Ovary (tissue), 9 donors: ENCODE data around the gene GRID1. TPM values are rescaled to one million over a fixed set of nuclear protein-coding genes. Genes with fewer than 3 reads are reported as not detected.

Source experiments
- DNase-seq, 5 donors: peaks; one replicate each; pipeline ENCODE4 v3.0.0-alpha.2; 2019 to 2020
- H3K27ac ChIP-seq, 2 donors: fragments of 200-600 bp; one replicate each; pipeline versions ENCODE4 v1.5.1 to v1.8.0; 2019 to 2022
- H3K27me3 ChIP-seq: fragments of 200-600 bp; one replicate; pipeline ENCODE4 v1.8.0; 2022
- H3K36me3 ChIP-seq: fragments of 200-600 bp; sonication (generic); one replicate; pipeline ENCODE4 v1.5.1; 2019
- H3K4me1 ChIP-seq: one replicate; pipeline ENCODE4 v1.8.1; 2013; ENCODE audit warnings: mild to moderate bottlenecking, moderate library complexity; ENCODE audit not compliant: insufficient read depth
- H3K4me3 ChIP-seq: fragments of 200-600 bp; sonication (generic); one replicate; pipeline ENCODE4 v1.5.1; 2017
- H3K9me3 ChIP-seq, 2 donors: fragments of 200-600 bp in 1 of 2; sonication (generic) in 1 of 2; one replicate each; pipeline versions ENCODE4 v1.5.1 to v1.8.1; 2013 to 2019; ENCODE audit warnings: mild to moderate bottlenecking in 1 of 2, moderate library complexity in 1 of 2
- EP300 ChIP-seq: sonication (generic); formaldehyde crosslinking; IDR thresholded peaks from one replicate; pipeline ENCODE4 v1.6.1; 2017; ENCODE audit warnings: antibody characterized with exemption
- POLR2A ChIP-seq: fragments of 450-650 bp; IDR thresholded peaks from one replicate; pipeline ENCODE4 v1.6.1; 2017; ENCODE audit warnings: antibody characterized with exemption, mild to moderate bottlenecking, moderate library complexity
- WGBS, 3 donors: extraction: QIAGEN DNeasy Blood & Tissue Kit in 1 of 3; methylation state at CpG; one replicate each; pipeline versions ENCODE4 v1.1.5 to v1.1.7; 2013 to 2017; 5-methylcytosine and 5-hydroxymethylcytosine counted together
- intact Hi-C, 4 donors: fragments of 100-400 bp; cut with DNase I; formaldehyde crosslinking; loops; one replicate each; pipeline versions ENCODE4 v1.11.0 to v1.15.1; 2022 to 2023
- polyA plus RNA-seq, 2 donors: library from polyadenylated mRNA; stranded (reverse); fragments of 200-250 nt in 1 of 2; fragments of 350-450 nt in 1 of 2; fragmentation: Illumina TruSeq in 1 of 2; extraction: RNeasy Lipid Tissue Mini Kit (QIAGEN cat#74804) in 1 of 2; gene quantifications; one replicate each; pipeline ENCODE4 v1.2.3, GENCODE V29; 2013 to 2014
- total RNA-seq, 7 donors: library from RNA; depleted of rRNA in 2 of 7; stranded (reverse); fragments of >200 nt in 2 of 7; fragmentation: NEBNext Ultra II Directional in 3 of 7; extraction: Animal tissue kit (Norgen Biotek cat#: 25700) in 3 of 7; gene quantifications; one replicate each; pipeline versions ENCODE4 v1.1.0 to v1.2.4, GENCODE V29; 2016 to 2023
- TF ChIP-seq, protein P1 (sequence below), 3 donors: fragments of 450-650 bp in 2 of 3; fragments of 200-600 bp in 1 of 3; IDR thresholded peaks; one replicate each; pipeline versions ENCODE4 v1.5.1 to v1.8.0; 2016 to 2022; ENCODE audit warnings: antibody characterized with exemption in 3 of 3, mild to moderate bottlenecking in 1 of 3
- donor health status: DM: no; HTN: no; CAD: no; lungs with moderate emphysema.
- donor health status: DM: no; HTN: no; CAD: no.
- donor health status: Bipolar disorder and iron deficiency.
- donor health status: DM: yes; HTN: yes; CAD: no.
- donor health status: DM: no; HTN: no; CAD: no.
- donor health status: DM: yes; HTN: yes; CAD: no.

Gene GRID1
- total and polyA plus RNA-seq, 9 donors = 0.57 to 6.2 (median 1.8) TPM

DNA sequence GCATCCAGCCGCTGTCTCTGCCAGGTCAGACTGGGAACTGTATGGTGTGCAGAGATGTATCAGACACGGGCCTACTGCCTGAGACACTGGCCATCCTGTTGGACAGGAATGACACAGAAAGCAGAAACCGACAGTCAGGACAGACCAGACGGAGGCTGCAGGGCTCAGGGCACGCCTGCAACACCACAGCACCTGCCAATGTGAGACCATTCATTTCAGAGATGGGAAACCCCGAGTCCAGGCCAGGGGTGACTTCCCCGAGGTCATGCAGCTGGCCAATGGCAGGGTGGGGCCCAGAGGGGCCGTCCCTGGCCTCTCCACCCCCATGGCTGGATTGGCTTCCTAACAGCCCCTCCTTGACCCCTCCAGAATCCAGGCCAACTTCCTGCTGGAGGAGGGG, 34.7 kb downstream of the GRID1 start:
- WGBS, 3 donors = 49 to 79% (median 73%) methylated on average over 7 to 8 of the region's 8 CpGs
- TF ChIP-seq POLR2A (no peak), EP300 (no peak)
- TF ChIP-seq, protein P1, sequence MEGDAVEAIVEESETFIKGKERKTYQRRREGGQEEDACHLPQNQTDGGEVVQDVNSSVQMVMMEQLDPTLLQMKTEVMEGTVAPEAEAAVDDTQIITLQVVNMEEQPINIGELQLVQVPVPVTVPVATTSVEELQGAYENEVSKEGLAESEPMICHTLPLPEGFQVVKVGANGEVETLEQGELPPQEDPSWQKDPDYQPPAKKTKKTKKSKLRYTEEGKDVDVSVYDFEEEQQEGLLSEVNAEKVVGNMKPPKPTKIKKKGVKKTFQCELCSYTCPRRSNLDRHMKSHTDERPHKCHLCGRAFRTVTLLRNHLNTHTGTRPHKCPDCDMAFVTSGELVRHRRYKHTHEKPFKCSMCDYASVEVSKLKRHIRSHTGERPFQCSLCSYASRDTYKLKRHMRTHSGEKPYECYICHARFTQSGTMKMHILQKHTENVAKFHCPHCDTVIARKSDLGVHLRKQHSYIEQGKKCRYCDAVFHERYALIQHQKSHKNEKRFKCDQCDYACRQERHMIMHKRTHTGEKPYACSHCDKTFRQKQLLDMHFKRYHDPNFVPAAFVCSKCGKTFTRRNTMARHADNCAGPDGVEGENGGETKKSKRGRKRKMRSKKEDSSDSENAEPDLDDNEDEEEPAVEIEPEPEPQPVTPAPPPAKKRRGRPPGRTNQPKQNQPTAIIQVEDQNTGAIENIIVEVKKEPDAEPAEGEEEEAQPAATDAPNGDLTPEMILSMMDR (IDR thresholded peaks at IDR 0.05) = no peak
- intact Hi-C loops = no loop called here
- Histone ChIP-seq H3K9me3 (no peaks in the 10 kb centered on the region), H3K27me3 (no peaks in the 10 kb centered on the region), H3K4me1 (no peaks in the 10 kb centered on the region), H3K36me3 (no peaks in the 10 kb centered on the region), H3K4me3 (no peak overlapping the region), H3K27ac (no peak overlapping the region)
- DNase-seq = no peak

DNA sequence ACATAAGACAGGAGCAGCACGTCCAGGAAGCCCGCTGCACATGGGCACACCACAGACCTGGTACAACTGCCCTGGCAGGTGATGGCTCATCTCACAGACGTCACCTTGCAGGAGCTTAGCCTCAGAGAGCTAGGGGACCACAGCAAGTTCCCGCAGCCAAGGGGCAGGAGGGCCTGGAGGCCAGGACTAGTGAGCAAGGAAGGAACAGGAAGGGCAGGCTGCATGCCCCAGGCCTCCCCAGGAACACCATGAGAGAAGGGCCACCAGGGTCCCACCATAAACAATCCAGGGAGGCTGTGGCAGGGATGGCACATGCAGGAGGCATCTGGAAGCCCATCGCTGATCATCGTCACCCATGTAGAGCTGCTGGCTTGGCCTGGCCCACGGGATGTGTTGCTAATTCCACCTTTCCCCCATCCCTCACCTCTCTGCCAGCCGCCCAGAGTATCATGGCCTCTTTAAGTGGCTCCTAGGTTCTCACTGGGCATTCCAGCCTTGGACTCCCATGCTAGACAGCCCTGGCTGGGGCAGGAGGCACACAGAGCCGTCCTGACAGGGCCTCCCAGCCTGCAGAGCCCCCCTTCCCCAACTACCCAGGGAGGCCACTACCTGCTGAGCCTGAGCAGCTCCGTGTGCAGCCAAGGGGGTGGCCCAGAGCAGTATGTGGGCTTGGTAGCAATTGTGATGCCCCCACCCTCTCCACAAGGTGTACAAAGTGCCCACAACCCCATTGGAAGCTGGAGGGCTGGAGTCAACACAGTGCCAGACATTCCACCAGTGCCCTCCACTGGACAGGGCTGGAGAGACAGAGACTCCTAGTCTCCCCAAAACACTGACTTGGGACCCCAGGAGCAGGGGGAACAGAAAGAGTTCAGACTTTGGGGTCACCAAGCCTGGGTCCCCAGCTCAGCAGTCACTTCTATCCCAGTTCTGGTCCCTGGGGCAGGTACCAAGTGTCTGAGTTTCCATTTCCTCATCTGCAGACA, 35.5 kb downstream of the GRID1 start:
- peak in 1 of 5 donors; percentile 5 for DNase-seq
- H3K9me3 ChIP-seq = no peaks in the 10 kb centered on the region
- no peak overlapping the region for H3K4me3 ChIP-seq
- WGBS, 3 donors = 83 to 89% (median 85%) methylated on average over 10 of the region's 10 CpGs
- TF ChIP-seq, protein P1 (IDR thresholded peaks at IDR 0.05) = no peak
- TF ChIP-seq POLR2A (no peak), EP300 (no peak)
- no peaks in the 10 kb centered on the region for H3K4me1 ChIP-seq
- no peaks in the 10 kb centered on the region for H3K36me3 ChIP-seq
- intact Hi-C loops = no loop called here
- no peak overlapping the region for H3K27ac ChIP-seq
- no peaks in the 10 kb centered on the region for H3K27me3 ChIP-seq

DNA sequence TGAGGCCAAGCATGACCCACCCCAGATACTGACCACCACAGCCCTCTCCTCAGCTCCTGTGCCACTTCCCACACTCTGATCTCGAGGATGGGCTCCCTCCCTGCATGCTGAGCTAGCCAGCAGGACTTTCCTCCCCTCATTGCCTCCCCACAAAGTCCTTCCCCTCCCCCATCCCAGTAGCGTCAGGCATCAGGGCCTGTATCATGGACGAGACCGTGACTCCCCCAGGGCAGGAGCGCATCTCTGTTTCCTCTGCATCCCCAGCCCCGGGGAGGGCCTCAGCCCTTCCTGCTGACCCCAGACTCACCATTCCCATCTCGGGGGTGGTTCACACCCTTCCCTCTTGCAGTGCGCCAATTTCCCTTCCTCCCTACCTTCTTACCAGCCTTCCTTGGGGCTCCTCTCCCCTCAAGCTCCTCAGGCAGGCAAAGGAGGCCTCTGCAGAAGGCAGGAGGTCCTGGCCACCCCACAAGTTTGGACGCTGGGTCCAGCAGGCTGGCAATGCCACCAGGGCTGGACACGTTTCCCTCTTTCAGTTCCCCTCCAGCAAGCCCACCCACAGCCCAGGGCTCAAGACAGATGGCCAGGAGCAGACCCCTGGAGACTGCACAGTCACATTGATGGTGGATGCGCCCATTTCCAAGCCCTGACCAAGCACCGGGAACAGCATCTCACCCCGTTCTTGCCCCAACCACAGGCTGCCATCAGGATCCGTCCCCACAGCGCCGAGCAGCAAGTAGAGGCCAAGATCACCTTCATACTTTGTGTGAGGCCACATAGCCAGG, 36.5 kb downstream of the GRID1 start:
- peak in 1 of 5 donors; percentile 12 for DNase-seq
- 81 to 86% (median 82%) methylated on average over 16 of the region's 16 CpGs for WGBS, 3 donors
- no peaks in the 10 kb centered on the region for H3K4me1 ChIP-seq

More for the DNA sequence above, 36.5 kb downstream of the GRID1 start:
- no peak overlapping the region for H3K27ac ChIP-seq
- no peaks in the 10 kb centered on the region for H3K9me3 ChIP-seq
- TF ChIP-seq POLR2A = no peak
- no peak for TF ChIP-seq EP300
- TF ChIP-seq, protein P1 (IDR thresholded peaks at IDR 0.05) = no peak
- no peaks in the 10 kb centered on the region for H3K36me3 ChIP-seq
- no peaks in the 10 kb centered on the region for H3K27me3 ChIP-seq
- intact Hi-C loops = no loop called here
- H3K4me3 ChIP-seq = no peak overlapping the region
